GM19463 (cell line): ENCODE data around the gene PHF5A.

ENCODE experiments used
- ATAC-seq: cut with Tn5 transposase; IDR thresholded peaks from one replicate; pipeline ENCODE4 v1.9.1; 2021; ENCODE audit warnings: mild to moderate bottlenecking, moderate library complexity; ENCODE audit not compliant: unreplicated experiment

PHF5A gene

GRCh38 chr22:41417622-41418390 is 50.7 kb downstream of the PHF5A start:
- ATAC-seq, result no peak

- no peak for ATAC-seq
These were observed 52.9 kb downstream of the PHF5A start for GRCh38 chr22:41415554-41415953.

GRCh38 chr22:41411021-41411851 is 57.3 kb downstream of the PHF5A start:
- ATAC-seq, result no peak

- no peak for ATAC-seq
These were observed 58.2 kb downstream of the PHF5A start for GRCh38 chr22:41410311-41410751.
